Measurements from ENCODE around the gene MFAP3L.

DNA sequence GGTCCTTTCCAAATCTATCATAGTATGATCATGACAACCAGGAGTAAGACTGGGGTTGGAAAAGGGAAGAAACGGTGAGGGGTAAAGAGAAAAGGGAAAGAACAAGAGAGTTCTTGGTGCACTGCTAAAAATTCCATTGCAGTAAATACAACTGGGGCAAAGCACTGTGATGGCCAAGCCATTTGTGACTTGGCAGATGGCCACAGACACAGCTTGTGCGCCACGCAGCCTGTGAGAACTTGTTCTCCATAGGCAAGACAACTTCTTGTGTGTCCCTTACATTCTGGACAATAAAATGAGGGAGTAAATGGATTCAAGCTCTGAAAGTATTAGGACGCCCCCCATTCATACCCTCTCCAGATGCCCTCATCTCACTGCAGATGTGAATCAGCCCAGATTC, 10.9 kb downstream of the MFAP3L start:
- TF ChIP-seq, protein P1, sequence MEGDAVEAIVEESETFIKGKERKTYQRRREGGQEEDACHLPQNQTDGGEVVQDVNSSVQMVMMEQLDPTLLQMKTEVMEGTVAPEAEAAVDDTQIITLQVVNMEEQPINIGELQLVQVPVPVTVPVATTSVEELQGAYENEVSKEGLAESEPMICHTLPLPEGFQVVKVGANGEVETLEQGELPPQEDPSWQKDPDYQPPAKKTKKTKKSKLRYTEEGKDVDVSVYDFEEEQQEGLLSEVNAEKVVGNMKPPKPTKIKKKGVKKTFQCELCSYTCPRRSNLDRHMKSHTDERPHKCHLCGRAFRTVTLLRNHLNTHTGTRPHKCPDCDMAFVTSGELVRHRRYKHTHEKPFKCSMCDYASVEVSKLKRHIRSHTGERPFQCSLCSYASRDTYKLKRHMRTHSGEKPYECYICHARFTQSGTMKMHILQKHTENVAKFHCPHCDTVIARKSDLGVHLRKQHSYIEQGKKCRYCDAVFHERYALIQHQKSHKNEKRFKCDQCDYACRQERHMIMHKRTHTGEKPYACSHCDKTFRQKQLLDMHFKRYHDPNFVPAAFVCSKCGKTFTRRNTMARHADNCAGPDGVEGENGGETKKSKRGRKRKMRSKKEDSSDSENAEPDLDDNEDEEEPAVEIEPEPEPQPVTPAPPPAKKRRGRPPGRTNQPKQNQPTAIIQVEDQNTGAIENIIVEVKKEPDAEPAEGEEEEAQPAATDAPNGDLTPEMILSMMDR (IDR thresholded peaks at IDR 0.05; ENCODE audit: poor library complexity, severe bottlenecking) = no peak
- TF ChIP-seq EZH2 (IDR thresholded peaks at IDR 0.05; ENCODE audit: borderline replicate concordance, insufficient read depth, low read length, poor library complexity, severe bottlenecking) = no peak
- no peak for TF ChIP-seq SMC3 (conservative IDR thresholded peaks at IDR 0.05; ENCODE audit: poor library complexity)
- TF ChIP-seq EP300 (conservative IDR thresholded peaks at IDR 0.05; ENCODE audit: poor library complexity, severe bottlenecking) = no peak
- no peak for TF ChIP-seq POLR2AphosphoS5 (IDR thresholded peaks at IDR 0.05)
- TF ChIP-seq, protein P2, sequence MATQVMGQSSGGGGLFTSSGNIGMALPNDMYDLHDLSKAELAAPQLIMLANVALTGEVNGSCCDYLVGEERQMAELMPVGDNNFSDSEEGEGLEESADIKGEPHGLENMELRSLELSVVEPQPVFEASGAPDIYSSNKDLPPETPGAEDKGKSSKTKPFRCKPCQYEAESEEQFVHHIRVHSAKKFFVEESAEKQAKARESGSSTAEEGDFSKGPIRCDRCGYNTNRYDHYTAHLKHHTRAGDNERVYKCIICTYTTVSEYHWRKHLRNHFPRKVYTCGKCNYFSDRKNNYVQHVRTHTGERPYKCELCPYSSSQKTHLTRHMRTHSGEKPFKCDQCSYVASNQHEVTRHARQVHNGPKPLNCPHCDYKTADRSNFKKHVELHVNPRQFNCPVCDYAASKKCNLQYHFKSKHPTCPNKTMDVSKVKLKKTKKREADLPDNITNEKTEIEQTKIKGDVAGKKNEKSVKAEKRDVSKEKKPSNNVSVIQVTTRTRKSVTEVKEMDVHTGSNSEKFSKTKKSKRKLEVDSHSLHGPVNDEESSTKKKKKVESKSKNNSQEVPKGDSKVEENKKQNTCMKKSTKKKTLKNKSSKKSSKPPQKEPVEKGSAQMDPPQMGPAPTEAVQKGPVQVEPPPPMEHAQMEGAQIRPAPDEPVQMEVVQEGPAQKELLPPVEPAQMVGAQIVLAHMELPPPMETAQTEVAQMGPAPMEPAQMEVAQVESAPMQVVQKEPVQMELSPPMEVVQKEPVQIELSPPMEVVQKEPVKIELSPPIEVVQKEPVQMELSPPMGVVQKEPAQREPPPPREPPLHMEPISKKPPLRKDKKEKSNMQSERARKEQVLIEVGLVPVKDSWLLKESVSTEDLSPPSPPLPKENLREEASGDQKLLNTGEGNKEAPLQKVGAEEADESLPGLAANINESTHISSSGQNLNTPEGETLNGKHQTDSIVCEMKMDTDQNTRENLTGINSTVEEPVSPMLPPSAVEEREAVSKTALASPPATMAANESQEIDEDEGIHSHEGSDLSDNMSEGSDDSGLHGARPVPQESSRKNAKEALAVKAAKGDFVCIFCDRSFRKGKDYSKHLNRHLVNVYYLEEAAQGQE (IDR thresholded peaks at IDR 0.05; ENCODE audit: borderline replicate concordance) = no peak
- no peak for TF ChIP-seq MXI1 (conservative IDR thresholded peaks at IDR 0.05; ENCODE audit: poor library complexity, severe bottlenecking)
- no peak for TF ChIP-seq RAD21 (conservative IDR thresholded peaks at IDR 0.05)

Measured in neural cell (in vitro differentiated cells).